ENCODE data around the gene S100A10.

The S100A10 gene

DNA sequence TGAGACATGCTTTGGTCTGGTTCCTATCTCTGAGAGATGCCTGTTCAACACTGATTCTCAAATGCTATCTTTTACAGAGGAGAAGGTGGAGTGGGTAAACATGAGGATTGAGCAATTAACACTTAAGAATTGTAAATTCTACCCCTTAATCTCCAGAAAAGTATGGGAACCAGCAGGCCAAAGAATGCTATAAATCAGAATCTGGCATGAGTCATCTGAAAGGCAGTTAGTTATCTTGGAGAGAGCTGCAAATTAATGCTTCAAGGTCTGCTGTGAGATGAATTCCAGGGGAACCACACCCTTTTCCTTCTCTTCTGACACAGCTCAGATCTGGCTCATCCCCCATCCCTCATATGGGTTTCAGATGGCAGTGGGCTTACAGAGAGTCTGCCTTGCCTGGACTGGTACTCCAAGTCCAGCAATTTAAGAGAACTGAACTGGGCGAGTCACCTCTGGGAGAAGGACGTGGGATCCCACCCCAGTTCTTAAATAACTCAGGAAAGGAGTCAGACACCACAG, 5.2 kb downstream of the S100A10 start:
- TF ChIP-seq GATA2 (IDR thresholded peaks at IDR 0.05; ENCODE audit: low read depth, low read length), result no peak
- no peak for TF ChIP-seq GATA3 (IDR thresholded peaks at IDR 0.05; ENCODE audit: low read depth, low read length)

- TF ChIP-seq GATA2 (IDR thresholded peaks at IDR 0.05; ENCODE audit: low read depth, low read length) (no peak), GATA3 (IDR thresholded peaks at IDR 0.05; ENCODE audit: low read depth, low read length) (no peak)
These were observed 7.0 kb downstream of the S100A10 start for GRCh38 chr1:151986501-151987190.

DNA sequence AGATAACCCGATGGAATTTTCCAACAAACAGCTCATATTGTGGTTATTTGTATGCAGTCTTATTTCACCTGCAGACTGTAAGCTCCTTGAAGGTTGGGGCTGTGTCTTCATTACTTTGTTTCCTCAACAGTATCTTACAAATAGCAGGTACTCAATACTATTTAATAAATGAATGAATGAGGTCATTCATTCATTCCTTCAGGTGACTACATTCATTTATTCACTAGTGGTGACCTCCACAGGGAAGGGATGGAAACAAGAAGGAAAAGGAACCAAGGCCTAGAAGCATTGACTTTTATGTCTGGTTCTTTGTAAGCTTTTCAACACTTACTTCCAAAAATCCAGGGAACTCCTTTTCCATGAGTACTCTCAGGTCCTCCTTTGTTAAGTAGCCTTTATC, 7.9 kb downstream of the S100A10 start:
- no peak for TF ChIP-seq GATA3 (IDR thresholded peaks at IDR 0.05; ENCODE audit: low read depth, low read length)
- no peak for TF ChIP-seq GATA2 (IDR thresholded peaks at IDR 0.05; ENCODE audit: low read depth, low read length)

DNA sequence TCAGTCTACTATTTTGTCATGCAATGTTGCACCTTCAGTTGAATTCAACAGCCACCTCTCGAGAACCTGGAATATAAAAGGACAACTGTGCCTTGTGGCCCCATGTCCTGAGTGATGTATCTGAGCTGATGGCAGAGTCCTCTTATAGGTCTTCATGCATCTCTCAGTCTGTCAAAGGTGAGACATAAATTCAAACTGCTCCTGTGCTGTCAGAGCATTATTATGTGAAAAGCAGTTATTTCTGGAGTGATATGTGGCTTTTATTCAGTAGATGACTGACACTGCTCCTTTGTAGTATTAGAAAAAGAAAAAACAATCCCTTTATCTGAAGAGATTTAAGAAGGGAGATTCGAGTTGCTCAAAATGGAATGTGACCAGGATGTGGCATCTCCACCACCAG, 8.4 kb downstream of the S100A10 start:
- no peak for TF ChIP-seq GATA2 (IDR thresholded peaks at IDR 0.05; ENCODE audit: low read depth, low read length)

DNA sequence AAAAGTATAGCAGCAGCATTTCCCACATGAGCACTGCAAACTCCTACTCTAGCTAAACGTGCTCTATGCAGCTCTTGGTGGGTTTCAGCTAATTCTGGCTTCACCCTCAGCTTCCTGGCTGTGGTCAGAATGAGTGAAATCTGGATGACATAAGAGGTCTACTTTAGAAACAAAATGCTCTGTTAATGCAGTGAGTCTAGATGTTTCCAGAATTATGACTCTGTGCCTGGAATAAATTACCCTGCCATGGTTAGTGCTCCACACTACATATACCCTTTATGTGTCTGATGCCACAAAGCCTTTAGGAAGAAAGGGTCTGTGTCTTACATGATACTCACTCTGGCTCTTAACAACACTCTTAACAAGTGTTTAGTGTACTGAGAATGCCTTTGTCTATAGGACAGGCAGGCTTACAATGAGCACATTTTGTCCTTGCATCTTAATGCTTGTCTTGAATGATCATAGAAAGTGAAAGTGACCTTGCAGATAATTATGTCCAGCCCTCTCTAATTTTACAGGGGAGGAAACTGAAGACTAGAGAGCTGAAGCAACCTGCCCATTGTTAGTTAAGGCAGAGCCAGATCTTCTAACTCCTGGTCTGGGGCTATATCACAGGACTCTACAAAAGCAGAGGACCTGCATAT, 9.2 kb downstream of the S100A10 start:
- TF ChIP-seq GATA3 (IDR thresholded peaks at IDR 0.05; ENCODE audit: low read depth, low read length) (no peak), GATA2 (IDR thresholded peaks at IDR 0.05; ENCODE audit: low read depth, low read length) (no peak)

DNA sequence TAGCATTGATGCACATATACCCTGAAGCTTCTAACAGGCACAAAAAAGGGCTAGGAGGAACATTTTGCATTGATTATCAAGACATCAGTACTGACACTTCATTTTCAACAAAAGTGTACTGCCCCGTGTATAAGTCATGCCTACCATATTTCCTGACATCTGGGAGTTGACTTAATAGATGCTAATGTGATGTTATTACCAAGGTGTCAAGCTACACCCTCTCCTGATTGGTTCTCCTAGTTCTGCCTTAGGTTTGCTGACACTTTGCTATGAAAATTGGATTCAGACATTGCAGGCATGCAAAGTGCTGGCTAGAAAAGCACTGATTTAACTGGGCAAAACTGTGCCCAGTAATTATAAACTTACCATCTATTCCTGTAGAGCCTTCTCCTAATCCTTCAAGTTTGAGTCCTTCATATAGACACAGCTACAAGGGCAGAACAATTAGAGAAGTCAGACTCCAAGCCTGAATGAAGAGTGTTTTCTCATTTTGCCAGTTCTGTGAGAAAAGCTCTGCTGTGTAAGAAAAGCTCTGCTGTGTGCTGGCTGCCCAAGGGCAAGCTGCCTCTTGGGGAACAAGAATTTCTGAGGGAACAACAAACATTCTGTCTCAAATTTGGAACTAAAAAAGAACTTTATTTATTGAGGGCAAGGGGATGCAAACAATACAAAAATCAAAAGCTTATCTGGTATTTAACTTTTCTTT, 11.2 kb downstream of the S100A10 start:
- no peak for TF ChIP-seq GATA2 (IDR thresholded peaks at IDR 0.05; ENCODE audit: low read depth, low read length)

GRCh38 chr1:151981178-151981525, 12.5 kb downstream of the S100A10 start:
- TF ChIP-seq GATA2 (IDR thresholded peaks at IDR 0.05; ENCODE audit: low read depth, low read length) (no peak), GATA3 (IDR thresholded peaks at IDR 0.05; ENCODE audit: low read depth, low read length) (no peak)

GRCh38 chr1:151980287-151981177, 13.1 kb downstream of the S100A10 start:
- TF ChIP-seq GATA2 (IDR thresholded peaks at IDR 0.05; ENCODE audit: low read depth, low read length) (no peak), GATA3 (IDR thresholded peaks at IDR 0.05; ENCODE audit: low read depth, low read length) (no peak)

DNA sequence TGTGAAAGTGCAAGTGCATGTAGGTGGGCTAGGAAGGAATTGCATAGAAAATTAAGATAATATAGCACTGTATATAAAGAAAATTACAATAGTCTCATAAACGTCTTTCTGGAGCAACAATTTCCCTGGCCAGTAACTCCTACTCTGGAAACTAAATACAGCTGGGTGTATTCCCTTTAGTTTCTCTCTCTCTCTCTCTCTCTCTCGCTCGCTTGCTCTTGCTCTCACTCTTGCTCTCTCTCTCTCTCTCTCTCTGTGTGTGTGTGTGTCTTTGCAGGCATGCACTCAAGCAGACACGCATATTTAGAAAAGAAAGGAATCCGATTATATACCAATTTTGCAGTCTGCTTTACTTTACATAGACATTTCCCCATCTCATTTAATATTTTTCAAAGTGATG, 14.7 kb downstream of the S100A10 start:
- no peak for TF ChIP-seq GATA2 (IDR thresholded peaks at IDR 0.05; ENCODE audit: low read depth, low read length)
- TF ChIP-seq GATA3 (IDR thresholded peaks at IDR 0.05; ENCODE audit: low read depth, low read length), result no peak

DNA sequence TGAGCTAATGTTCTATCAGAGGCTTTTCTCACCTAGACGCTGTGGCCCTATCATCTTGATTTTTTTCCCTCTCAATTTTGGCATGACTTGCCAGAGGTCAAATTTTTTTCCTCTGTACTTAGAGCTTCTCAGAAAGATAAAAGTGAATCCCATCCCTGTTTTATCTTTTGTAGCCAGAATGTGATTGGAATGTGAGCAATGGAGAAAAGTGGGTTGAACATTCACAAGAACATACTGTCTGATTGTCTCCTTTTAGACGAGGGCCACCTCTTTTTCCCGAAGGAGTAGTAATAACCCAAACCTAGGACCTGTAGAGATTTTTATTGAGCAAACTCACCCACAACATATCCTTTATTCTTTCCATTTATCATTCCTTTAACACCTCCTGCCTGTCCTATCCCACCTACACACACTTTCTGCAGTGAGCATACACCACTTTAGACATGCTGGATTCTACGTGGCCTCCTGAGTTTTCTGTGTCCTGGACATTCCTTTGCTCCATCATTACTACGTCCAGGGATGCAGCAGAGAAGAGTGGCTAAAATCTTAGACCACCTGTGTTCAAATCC, 15.9 kb downstream of the S100A10 start:
- no peak for TF ChIP-seq GATA2 (IDR thresholded peaks at IDR 0.05; ENCODE audit: low read depth, low read length)
- TF ChIP-seq GATA3 (IDR thresholded peaks at IDR 0.05; ENCODE audit: low read depth, low read length), result no peak

DNA sequence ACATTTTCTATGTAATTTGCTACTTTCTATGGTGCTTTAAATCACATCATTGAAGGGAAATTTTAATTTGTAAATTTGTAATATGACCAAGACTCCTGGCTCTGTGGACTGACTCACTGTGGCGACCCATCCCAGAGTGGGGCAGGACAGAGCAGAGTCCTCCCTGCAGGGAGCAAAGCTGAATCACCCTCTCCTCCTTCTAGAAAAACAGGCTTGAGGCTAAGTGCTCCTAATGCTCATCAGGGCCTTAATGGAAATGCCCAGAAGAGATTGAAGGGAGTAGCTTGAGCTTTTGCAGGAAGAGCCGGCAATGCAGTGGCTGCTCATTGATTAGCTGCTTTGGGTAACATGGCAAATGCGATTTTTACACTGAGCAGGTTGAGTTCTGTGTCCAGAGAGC, 16.8 kb downstream of the S100A10 start:
- TF ChIP-seq GATA3 (IDR thresholded peaks at IDR 0.05; ENCODE audit: low read depth, low read length) (no peak), GATA2 (IDR thresholded peaks at IDR 0.05; ENCODE audit: low read depth, low read length) (no peak)

GRCh38 chr1:151976015-151976343, 17.7 kb downstream of the S100A10 start:
- TF ChIP-seq GATA3 (IDR thresholded peaks at IDR 0.05; ENCODE audit: low read depth, low read length) (no peak), GATA2 (IDR thresholded peaks at IDR 0.05; ENCODE audit: low read depth, low read length) (no peak)

GRCh38 chr1:151975311-151976014, 18.2 kb downstream of the S100A10 start:
- TF ChIP-seq GATA3 (IDR thresholded peaks at IDR 0.05; ENCODE audit: low read depth, low read length), result no peak
